Activated CD8-positive, alpha-beta memory T cell treated with anti-CD3 and anti-CD28 coated beads for 36 hours (primary cell): Measurements from ENCODE around the gene ADPRS. TPM values are rescaled to one million over a fixed set of nuclear protein-coding genes. Genes with fewer than 3 reads are reported as not detected.

Experiments used
- CTCF ChIA-PET: fragments of 350-600 bp; sonication (Branson Sonifier 250); formaldehyde crosslinking; loops from one replicate; lab custom pipeline; 2021; ENCODE audit warnings: antibody characterized with exemption; lab: Charles Lee
- POLR2A ChIA-PET: fragments of 350-600 bp; sonication (Branson Sonifier 250); formaldehyde crosslinking; loops from one replicate; lab custom pipeline; 2021; ENCODE audit warnings: antibody characterized with exemption; lab: Charles Lee
- total RNA-seq, 2 experiments: library from RNA; stranded (reverse); gene quantifications; one replicate each; pipeline ENCODE4 v1.2.3, GENCODE V29; 2021

The ADPRS gene
- total RNA-seq, result 10 to 100 TPM; 46.0 to 46.6 TPM

GRCh38 chr1:36088577-36089392, at the start of gene ADPRS:
TSS of gene ADPRS (plus strand) at chr1:36088892. CDS start at chr1:36088905, 13 bp downstream.
- CTCF ChIA-PET, result interaction anchor here (1.1 to 1.2 kb wide), 3 partner anchors 31 to 197 kb away, joined by 3 read pairs; partner anchors contain the start of gene TRAPPC3
- POLR2A ChIA-PET, result interaction anchor here (0.6 to 0.9 kb wide), 2 partner anchors 103 to 158 kb away, joined by 3 to 4 read pairs; partner anchors contain the start of gene AGO3

- ChIA-PET POLR2A (no interaction called here), CTCF (no interaction called here)
Observed at GRCh38 chr1:36040238-36040637, 48.5 kb upstream of the ADPRS start.

GRCh38 chr1:36051821-36052220, 36.9 kb upstream of the ADPRS start:
- CTCF ChIA-PET, result no interaction called here
- POLR2A ChIA-PET, result no interaction called here

- POLR2A ChIA-PET, result interaction anchor here (0.5 kb wide), 1 partner anchor 189 kb away, joined by 3 read pairs; no protein-coding TSS in a partner anchor
- CTCF ChIA-PET, result interaction anchor here (1.0 kb wide), 1 partner anchor 231 kb away, joined by 3 read pairs; no protein-coding TSS in a partner anchor
Observed at GRCh38 chr1:36053978-36054377, 34.7 kb upstream of the ADPRS start.

- POLR2A ChIA-PET, result no interaction called here
- CTCF ChIA-PET, result interaction anchor here (0.6 kb wide), 1 partner anchor 112 kb away, joined by 6 read pairs; no protein-coding TSS in a partner anchor
Observed at GRCh38 chr1:36055706-36056105, 33.0 kb upstream of the ADPRS start.

GRCh38 chr1:36062315-36062714, 26.4 kb upstream of the ADPRS start:
- CTCF ChIA-PET, result interaction anchor here (0.7 kb wide), 1 partner anchor 141 kb away, joined by 4 read pairs; no protein-coding TSS in a partner anchor
- POLR2A ChIA-PET, result no interaction called here

GRCh38 chr1:36067871-36068270, 20.8 kb upstream of the ADPRS start:
- CTCF ChIA-PET, result no interaction called here

GRCh38 chr1:36068866-36069265, 19.8 kb upstream of the ADPRS start:
- POLR2A ChIA-PET, result no interaction called here
- CTCF ChIA-PET, result no interaction called here

More at GRCh38 chr1:36067871-36068270, 20.8 kb upstream of the ADPRS start:
- POLR2A ChIA-PET, result no interaction called here

GRCh38 chr1:36070349-36070748, 18.3 kb upstream of the ADPRS start:
- CTCF ChIA-PET, result no interaction called here
- POLR2A ChIA-PET, result no interaction called here

GRCh38 chr1:36076979-36077573, 11.6 kb upstream of the ADPRS start:
- CTCF ChIA-PET, result no interaction called here
- POLR2A ChIA-PET, result no interaction called here

GRCh38 chr1:36080236-36080635, 8.5 kb upstream of the ADPRS start:
- CTCF ChIA-PET, result no interaction called here

GRCh38 chr1:36080801-36081200, 7.9 kb upstream of the ADPRS start:
- CTCF ChIA-PET, result no interaction called here
- POLR2A ChIA-PET, result no interaction called here

More at GRCh38 chr1:36080236-36080635, 8.5 kb upstream of the ADPRS start:
- POLR2A ChIA-PET, result no interaction called here

GRCh38 chr1:36081926-36082485, 6.7 kb upstream of the ADPRS start:
- ChIA-PET CTCF (no interaction called here), POLR2A (no interaction called here)

- CTCF ChIA-PET, result interaction anchor here (0.9 kb wide), 1 partner anchor 52 kb away, joined by 3 read pairs; no protein-coding TSS in a partner anchor
- POLR2A ChIA-PET, result no interaction called here
Observed at GRCh38 chr1:36083219-36083618, 5.5 kb upstream of the ADPRS start.

- POLR2A ChIA-PET, result interaction anchor here (0.8 kb wide), 1 partner anchor 10 kb away, joined by 4 read pairs; no protein-coding TSS in a partner anchor
- CTCF ChIA-PET, result interaction anchor here (0.5 to 0.9 kb wide), 2 partner anchors 34 to 52 kb away, joined by 3 read pairs; no protein-coding TSS in a partner anchor
Observed at GRCh38 chr1:36083635-36084496, 4.8 kb upstream of the ADPRS start, which contains the start of gene TEKT2. TSS of gene TEKT2 (plus strand) at chr1:36084094. CDS start at chr1:36084922, 828 bp downstream.

GRCh38 chr1:36084497-36085115, 4.1 kb upstream of the ADPRS start:
- POLR2A ChIA-PET, result interaction anchor here (0.8 kb wide), 1 partner anchor 9 kb away, joined by 4 read pairs; no protein-coding TSS in a partner anchor

GRCh38 chr1:36085126-36085525, 3.6 kb upstream of the ADPRS start:
- CTCF ChIA-PET, result no interaction called here
- POLR2A ChIA-PET, result no interaction called here

More at GRCh38 chr1:36084497-36085115, 4.1 kb upstream of the ADPRS start:
- CTCF ChIA-PET, result interaction anchor here (0.5 kb wide), 1 partner anchor 34 kb away, joined by 3 read pairs; no protein-coding TSS in a partner anchor
